Uterus (tissue), 2 donors: Measurements from ENCODE around the gene BBS9.

Experiments
- CTCF ChIP-seq, 4 experiments: fragments of 200-600 bp in 2 of 4; fragments of 450-650 bp in 2 of 4; sonication (generic) in 2 of 4; IDR thresholded peaks; one replicate each; pipeline ENCODE4 v1.5.1; 2016 to 2019; ENCODE audit warnings: antibody characterized with exemption in 4 of 4, mild to moderate bottlenecking in 2 of 4, moderate library complexity in 1 of 4
- POLR2A ChIP-seq, 2 donors: fragments of 450-650 bp; IDR thresholded peaks; one replicate each; pipeline ENCODE4 v1.6.1; 2016; ENCODE audit warnings: antibody characterized with exemption in 2 of 2, mild to moderate bottlenecking in 1 of 2, moderate library complexity in 1 of 2

GRCh38 chr7:33339074-33339790 is 209.9 kb downstream of the BBS9 start:
- TF ChIP-seq CTCF (IDR thresholded peaks at IDR 0.05), result no peak
- TF ChIP-seq POLR2A (IDR thresholded peaks at IDR 0.05), result no peak
